ENCODE data around the gene NTM.

NTM gene

DNA sequence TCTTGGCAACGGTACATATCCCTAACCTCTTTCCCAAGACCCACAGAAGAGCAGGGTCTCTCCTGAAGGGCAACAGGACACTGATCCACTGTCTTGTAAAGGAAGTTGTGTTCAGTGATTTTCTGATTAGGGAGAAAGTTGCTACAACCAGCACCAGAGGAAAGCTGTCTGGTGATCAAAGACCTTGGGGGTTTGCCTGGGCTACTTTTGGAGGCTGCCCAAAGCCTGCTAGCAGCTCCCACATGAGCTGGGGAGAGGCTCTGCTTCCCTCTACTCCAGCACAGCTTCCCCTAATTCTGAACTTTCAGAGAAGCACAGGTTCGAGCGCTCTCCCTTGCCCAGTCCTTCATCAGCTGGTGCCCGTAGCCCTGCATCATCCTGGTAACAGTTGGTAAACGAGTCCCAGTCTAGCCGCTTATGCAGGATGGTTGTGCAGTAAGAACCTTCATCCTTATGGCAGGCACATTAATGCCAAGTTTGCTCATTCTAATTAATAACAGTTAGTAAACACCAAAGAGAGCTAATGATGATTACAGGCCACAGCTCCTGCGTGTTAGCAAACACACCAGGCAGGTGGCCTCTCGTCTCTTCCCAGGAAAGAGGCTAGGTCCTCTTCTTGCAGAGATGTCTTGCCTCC, 173.1 kb downstream of the NTM start:
- H2AFZ ChIP-seq (ENCODE audit: low read length), result no peak overlapping the region
- no peak overlapping the region for H2AK5ac ChIP-seq (ENCODE audit: low read depth, low read length)
- H2BK15ac ChIP-seq (ENCODE audit: low read length), result no peak overlapping the region
- H3K4me2 ChIP-seq (ENCODE audit: insufficient read depth, low read length, poor library complexity, severe bottlenecking), result no peak overlapping the region
- H3K79me1 ChIP-seq (ENCODE audit: low read depth, low read length), result no peaks in the 10 kb centered on the region
- no peak for DNase-seq (ENCODE audit: low spot score)
- H2BK120ac ChIP-seq (ENCODE audit: low read depth, low read length), result no peak overlapping the region
- no peak overlapping the region for H3K9ac ChIP-seq (ENCODE audit: low read depth, low read length, poor library complexity)
- no peaks in the 10 kb centered on the region for H3K36me3 ChIP-seq (replicated peaks in 1 of 2; ENCODE audit: control insufficient read depth in 2 of 2, insufficient read depth in 2 of 2, low read length in 2 of 2)
- no peak overlapping the region for H2BK5ac ChIP-seq (ENCODE audit: low read length)
- no peak overlapping the region for H2BK12ac ChIP-seq (ENCODE audit: low read length)
- no peak overlapping the region for H3K14ac ChIP-seq (ENCODE audit: low read length)
- H3K4ac ChIP-seq (ENCODE audit: low read length), result no peak overlapping the region
- H3K23ac ChIP-seq (ENCODE audit: low read depth, low read length, poor library complexity), result no peak overlapping the region
- H3K18ac ChIP-seq (ENCODE audit: low read length), result no peak overlapping the region
- no peak overlapping the region for H4K8ac ChIP-seq (ENCODE audit: low read depth, low read length)
- no peak overlapping the region for H3K4me3 ChIP-seq (ENCODE audit: low read length in 2 of 2)
- no peaks in the 10 kb centered on the region for H3K9me3 ChIP-seq (replicated peaks in 1 of 2; ENCODE audit: control insufficient read depth in 2 of 2, insufficient read depth in 1 of 2, low read depth in 1 of 2, low read length in 2 of 2)
- H3K27me3 ChIP-seq (ENCODE audit: control insufficient read depth in 3 of 3, insufficient read depth in 3 of 3, low read depth in 1 of 3, low read length in 3 of 3), result no peaks in the 10 kb centered on the region
- peaks cover 0 to 2% of the 10 kb centered on the region in 2 donors for H3K4me1 ChIP-seq (ENCODE audit: control insufficient read depth in 2 of 2, insufficient read depth in 1 of 2, low read depth in 1 of 2, low read length in 2 of 2)
- no CpG with 5 or more reads among the region's 8 CpGs for WGBS, 2 donors (ENCODE audit: extremely low coverage in 2 of 2, insufficient read length in 2 of 2, insufficient replicate concordance in 1 of 2)
- no peak overlapping the region for H4K91ac ChIP-seq (ENCODE audit: low read depth, low read length, poor library complexity)
- no peak overlapping the region for H3K27ac ChIP-seq (replicated peaks; ENCODE audit: low read length)

GRCh38 chr11:131544591-131544990, 174.2 kb downstream of the NTM start:
- Histone ChIP-seq H3K4ac (ENCODE audit: low read length) (no peak overlapping the region), H2BK5ac (ENCODE audit: low read length) (no peak overlapping the region), H3K9me3 (replicated peaks in 1 of 2; ENCODE audit: control insufficient read depth in 2 of 2, insufficient read depth in 1 of 2, low read depth in 1 of 2, low read length in 2 of 2) (no peaks in the 10 kb centered on the region), H3K4me1 (ENCODE audit: control insufficient read depth in 2 of 2, insufficient read depth in 1 of 2, low read depth in 1 of 2, low read length in 2 of 2) (peaks cover 0 to 2% of the 10 kb centered on the region in 2 donors), H2AK5ac (ENCODE audit: low read depth, low read length) (no peak overlapping the region), H3K27me3 (ENCODE audit: control insufficient read depth in 3 of 3, insufficient read depth in 3 of 3, low read depth in 1 of 3, low read length in 3 of 3) (no peaks in the 10 kb centered on the region), H2AFZ (ENCODE audit: low read length) (no peak overlapping the region), H2BK120ac (ENCODE audit: low read depth, low read length) (no peak overlapping the region), H2BK15ac (ENCODE audit: low read length) (no peak overlapping the region), H3K9ac (ENCODE audit: low read depth, low read length, poor library complexity) (no peak overlapping the region), H3K79me1 (ENCODE audit: low read depth, low read length) (no peaks in the 10 kb centered on the region), H3K14ac (ENCODE audit: low read length) (no peak overlapping the region), H3K4me2 (ENCODE audit: insufficient read depth, low read length, poor library complexity, severe bottlenecking) (no peak overlapping the region), H3K18ac (ENCODE audit: low read length) (no peak overlapping the region), H3K4me3 (ENCODE audit: low read length in 2 of 2) (no peak overlapping the region), H3K23ac (ENCODE audit: low read depth, low read length, poor library complexity) (no peak overlapping the region), H4K91ac (ENCODE audit: low read depth, low read length, poor library complexity) (no peak overlapping the region), H2BK12ac (ENCODE audit: low read length) (no peak overlapping the region), H3K36me3 (replicated peaks in 1 of 2; ENCODE audit: control insufficient read depth in 2 of 2, insufficient read depth in 2 of 2, low read length in 2 of 2) (no peaks in the 10 kb centered on the region), H4K8ac (ENCODE audit: low read depth, low read length) (no peak overlapping the region), H3K27ac (replicated peaks; ENCODE audit: low read length) (no peak overlapping the region)
- WGBS, 2 donors (ENCODE audit: extremely low coverage in 2 of 2, insufficient read length in 2 of 2, insufficient replicate concordance in 1 of 2), result no CpG with 5 or more reads among the region's 9 CpGs
- DNase-seq (ENCODE audit: low spot score), result no peak

- Histone ChIP-seq H3K18ac (ENCODE audit: low read length) (no peak overlapping the region), H3K4me1 (ENCODE audit: control insufficient read depth in 2 of 2, insufficient read depth in 1 of 2, low read depth in 1 of 2, low read length in 2 of 2) (peaks cover 0 to 2% of the 10 kb centered on the region in 2 donors), H3K9me3 (replicated peaks in 1 of 2; ENCODE audit: control insufficient read depth in 2 of 2, insufficient read depth in 1 of 2, low read depth in 1 of 2, low read length in 2 of 2) (no peaks in the 10 kb centered on the region), H3K79me1 (ENCODE audit: low read depth, low read length) (no peaks in the 10 kb centered on the region), H2BK15ac (ENCODE audit: low read length) (no peak overlapping the region), H3K4me2 (ENCODE audit: insufficient read depth, low read length, poor library complexity, severe bottlenecking) (no peak overlapping the region), H3K4ac (ENCODE audit: low read length) (no peak overlapping the region), H3K9ac (ENCODE audit: low read depth, low read length, poor library complexity) (no peak overlapping the region), H3K14ac (ENCODE audit: low read length) (no peak overlapping the region), H2BK5ac (ENCODE audit: low read length) (no peak overlapping the region), H3K4me3 (ENCODE audit: low read length in 2 of 2) (no peak overlapping the region), H2AK5ac (ENCODE audit: low read depth, low read length) (no peak overlapping the region), H3K23ac (ENCODE audit: low read depth, low read length, poor library complexity) (no peak overlapping the region), H4K91ac (ENCODE audit: low read depth, low read length, poor library complexity) (no peak overlapping the region), H4K8ac (ENCODE audit: low read depth, low read length) (no peak overlapping the region), H2AFZ (ENCODE audit: low read length) (peak overlapping the region; percentile 53), H2BK120ac (ENCODE audit: low read depth, low read length) (no peak overlapping the region), H3K27me3 (ENCODE audit: control insufficient read depth in 3 of 3, insufficient read depth in 3 of 3, low read depth in 1 of 3, low read length in 3 of 3) (no peaks in the 10 kb centered on the region), H2BK12ac (ENCODE audit: low read length) (no peak overlapping the region), H3K27ac (replicated peaks; ENCODE audit: low read length) (no peak overlapping the region), H3K36me3 (replicated peaks in 1 of 2; ENCODE audit: control insufficient read depth in 2 of 2, insufficient read depth in 2 of 2, low read length in 2 of 2) (no peaks in the 10 kb centered on the region)
- WGBS, 2 donors (ENCODE audit: extremely low coverage in 2 of 2, insufficient read length in 2 of 2, insufficient replicate concordance in 1 of 2), result no CpG with 5 or more reads among the region's 10 CpGs
- no peak for DNase-seq (ENCODE audit: low spot score)
Observed at GRCh38 chr11:131546218-131546895, 175.9 kb downstream of the NTM start.

DNA sequence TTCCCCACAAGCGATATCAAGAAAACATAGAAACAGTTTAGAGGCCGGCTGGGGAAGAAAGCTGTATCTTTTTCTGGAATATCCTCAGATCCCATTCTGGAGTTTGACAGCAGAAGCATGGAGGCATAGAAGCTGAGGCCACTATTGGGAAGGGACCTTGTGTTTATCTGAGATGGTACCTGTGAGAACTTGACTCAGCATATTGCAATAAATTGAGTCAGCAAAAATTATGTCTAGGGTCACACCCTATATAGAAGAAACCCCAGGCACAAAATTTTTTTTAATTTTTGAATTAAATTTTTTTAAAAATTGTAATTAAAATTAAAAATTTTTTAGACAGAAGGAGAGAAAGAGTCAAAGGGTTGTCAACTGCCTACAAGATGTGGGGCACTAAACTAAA, 178.7 kb downstream of the NTM start:
- peaks cover 0 to 2% of the 10 kb centered on the region in 2 donors for H3K4me1 ChIP-seq (ENCODE audit: control insufficient read depth in 2 of 2, insufficient read depth in 1 of 2, low read depth in 1 of 2, low read length in 2 of 2)
- no peak overlapping the region for H3K18ac ChIP-seq (ENCODE audit: low read length)
- no peak overlapping the region for H3K4ac ChIP-seq (ENCODE audit: low read length)
- H3K27me3 ChIP-seq (ENCODE audit: control insufficient read depth in 3 of 3, insufficient read depth in 3 of 3, low read depth in 1 of 3, low read length in 3 of 3), result no peaks in the 10 kb centered on the region
- H3K14ac ChIP-seq (ENCODE audit: low read length), result no peak overlapping the region
- no peak overlapping the region for H2AK5ac ChIP-seq (ENCODE audit: low read depth, low read length)
- no peak overlapping the region for H2AFZ ChIP-seq (ENCODE audit: low read length)
- no peak for DNase-seq (ENCODE audit: low spot score)
- H3K9ac ChIP-seq (ENCODE audit: low read depth, low read length, poor library complexity), result no peak overlapping the region
- no peak overlapping the region for H2BK12ac ChIP-seq (ENCODE audit: low read length)
- no peak overlapping the region for H2BK120ac ChIP-seq (ENCODE audit: low read depth, low read length)
- no peaks in the 10 kb centered on the region for H3K79me1 ChIP-seq (ENCODE audit: low read depth, low read length)
- no peak overlapping the region for H2BK15ac ChIP-seq (ENCODE audit: low read length)
- H3K9me3 ChIP-seq (replicated peaks in 1 of 2; ENCODE audit: control insufficient read depth in 2 of 2, insufficient read depth in 1 of 2, low read depth in 1 of 2, low read length in 2 of 2), result no peaks in the 10 kb centered on the region
- WGBS, 2 donors (ENCODE audit: extremely low coverage in 2 of 2, insufficient read length in 2 of 2, insufficient replicate concordance in 1 of 2), result no CpG with 5 or more reads among the region's 2 CpGs
- no peak overlapping the region for H3K4me2 ChIP-seq (ENCODE audit: insufficient read depth, low read length, poor library complexity, severe bottlenecking)
- no peak overlapping the region for H4K8ac ChIP-seq (ENCODE audit: low read depth, low read length)
- H3K36me3 ChIP-seq (replicated peaks in 1 of 2; ENCODE audit: control insufficient read depth in 2 of 2, insufficient read depth in 2 of 2, low read length in 2 of 2), result no peaks in the 10 kb centered on the region
- H3K4me3 ChIP-seq (ENCODE audit: low read length in 2 of 2), result no peak overlapping the region
- H4K91ac ChIP-seq (ENCODE audit: low read depth, low read length, poor library complexity), result no peak overlapping the region
- H3K27ac ChIP-seq (replicated peaks; ENCODE audit: low read length), result no peak overlapping the region
- H3K23ac ChIP-seq (ENCODE audit: low read depth, low read length, poor library complexity), result no peak overlapping the region
- no peak overlapping the region for H2BK5ac ChIP-seq (ENCODE audit: low read length)

Data from neuronal stem cell (in vitro differentiated cells).